UCSD-AML1 (cell line): Measurements from ENCODE around the gene TBC1D1.

Experiments used
- DNase-seq: peaks from one replicate; lab custom pipeline; 2025; ENCODE audit not compliant: unreplicated experiment; lab: John Stamatoyannopoulos, UW

Gene TBC1D1

DNA sequence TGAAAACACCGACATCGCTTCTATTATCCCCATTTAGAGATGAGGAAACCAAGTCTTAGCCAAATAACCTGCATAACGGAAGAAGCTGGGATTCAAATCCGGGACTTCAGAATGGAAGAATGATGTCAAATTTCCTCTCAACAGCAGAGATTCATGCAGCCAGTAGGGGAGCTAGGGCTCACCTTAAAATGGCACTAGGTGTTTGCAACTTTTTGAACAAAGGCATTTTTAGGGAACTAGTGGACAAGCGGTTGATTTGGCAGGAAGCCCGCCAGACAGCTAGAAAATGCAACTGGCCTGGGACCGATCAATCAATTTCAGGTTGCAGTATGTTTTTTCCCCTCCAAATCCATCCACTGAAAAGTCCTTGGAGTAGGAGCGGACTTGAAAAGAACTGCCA, 293.5 kb downstream of the TBC1D1 start:
- DNase-seq, result no peak

- no peak for DNase-seq
Observed at GRCh38 chr4:38185406-38186144, 294.7 kb downstream of the TBC1D1 start.

DNA sequence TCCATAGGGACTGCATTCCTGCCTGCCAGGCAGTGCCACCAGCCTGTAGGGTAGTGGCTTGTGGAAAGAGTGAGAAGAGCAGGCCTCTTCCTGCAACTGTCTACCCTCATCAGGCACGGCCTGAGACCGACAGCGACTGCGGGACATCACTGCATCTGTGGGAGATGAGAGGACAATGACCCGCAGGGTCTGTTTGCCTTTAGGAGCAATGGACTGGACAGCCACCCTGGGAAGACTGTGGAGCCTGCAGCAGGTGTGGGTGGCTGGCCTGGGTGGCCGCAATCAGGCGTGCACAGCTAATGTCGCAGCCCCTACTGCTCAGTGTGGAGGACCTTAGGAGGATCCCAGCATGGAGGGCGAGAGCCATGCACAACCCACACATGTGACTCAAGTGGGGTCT, 297.3 kb downstream of the TBC1D1 start:
- DNase-seq, result no peak

DNA sequence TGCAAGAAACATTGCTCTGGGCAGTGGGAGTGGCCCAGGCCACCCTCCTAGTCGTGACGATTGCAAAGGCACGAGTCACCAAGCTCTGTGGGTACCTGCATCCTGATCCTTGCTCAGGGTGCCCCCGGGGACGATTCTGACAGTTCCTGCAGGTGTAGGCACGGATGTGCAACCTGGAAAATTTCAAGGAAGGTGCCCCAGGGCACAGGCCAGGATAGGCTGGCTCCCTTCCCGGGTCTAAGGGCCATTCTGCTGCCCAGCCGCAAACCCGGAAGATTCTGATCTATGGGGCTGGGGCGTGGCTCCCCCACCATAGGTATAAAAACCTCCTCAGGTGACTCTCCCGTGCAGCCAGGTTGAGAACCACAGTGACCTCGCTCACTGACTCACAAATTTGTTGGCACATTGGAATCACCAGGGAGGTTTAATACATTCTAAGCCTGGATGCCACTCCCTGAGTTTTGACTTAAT, 297.8 kb downstream of the TBC1D1 start:
- DNase-seq, result no peak
